Ecto neural progenitor cell (in vitro differentiated cells): ENCODE results near the gene TMX2.

Source experiments
- DNase-seq: peaks from one replicate; pipeline ENCODE4 v3.0.0-alpha.2; 2018; ENCODE audit warnings: low spot score

TMX2 gene

DNA sequence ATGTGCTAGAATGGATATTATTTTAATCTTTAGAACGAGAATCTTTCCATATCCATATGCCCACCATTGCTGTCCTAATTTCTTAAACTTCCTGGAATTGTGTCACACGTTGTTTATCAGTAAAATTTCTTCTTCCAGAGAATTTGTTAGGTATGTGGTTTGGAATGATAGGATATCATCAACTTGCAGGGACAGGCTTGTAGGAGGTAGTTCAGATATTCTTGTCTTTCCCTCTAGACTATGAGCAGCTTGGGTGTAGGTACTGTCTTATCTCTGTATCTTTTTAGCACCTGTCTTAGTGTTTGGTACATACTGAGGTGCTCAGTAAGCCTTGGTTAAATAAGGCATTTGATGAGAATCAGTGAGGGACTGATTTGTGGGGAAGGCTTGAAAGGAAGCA lies 52.6 kb downstream of the TMX2 start:
- no peak for DNase-seq

DNA sequence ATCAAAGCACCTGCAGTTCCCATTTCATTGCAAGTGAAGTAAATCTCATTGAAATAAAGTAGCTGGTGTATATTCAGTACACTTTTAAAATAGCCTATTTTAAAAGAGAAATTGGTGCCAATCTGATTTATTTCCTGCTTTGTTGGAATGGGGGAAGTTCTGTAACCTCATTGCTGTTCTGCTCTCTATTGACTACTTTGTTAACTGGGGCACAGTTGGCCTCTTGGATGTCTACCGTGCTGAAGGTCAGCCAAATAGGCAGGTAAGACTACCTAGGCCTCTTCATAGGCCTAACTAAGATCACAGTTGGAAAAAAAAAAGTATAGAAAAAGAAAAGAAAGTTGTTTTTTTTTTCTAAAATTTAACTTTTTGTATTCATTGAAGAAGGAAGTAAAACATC lies 58.4 kb downstream of the TMX2 start:
- no peak for DNase-seq

DNA sequence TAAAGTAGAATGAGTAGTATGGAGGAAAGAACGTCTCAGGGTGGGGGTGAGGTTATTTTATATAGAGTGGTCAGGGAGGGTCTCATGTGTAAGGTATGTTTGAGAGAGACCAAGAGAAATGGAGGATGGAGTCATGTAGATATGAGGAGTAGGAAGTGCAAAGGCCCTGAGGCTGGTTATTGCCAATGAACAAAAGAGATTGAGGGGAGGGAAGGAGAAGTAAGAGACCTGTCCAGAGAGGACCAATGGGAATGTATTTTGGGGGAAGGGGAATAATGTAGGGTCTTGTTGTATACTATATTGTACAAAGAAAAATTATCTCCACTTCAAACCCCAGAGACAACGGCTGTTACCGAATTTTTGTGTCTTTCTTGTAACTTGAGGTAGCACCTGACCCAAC lies 59.0 kb downstream of the TMX2 start:
- no peak for DNase-seq

DNA sequence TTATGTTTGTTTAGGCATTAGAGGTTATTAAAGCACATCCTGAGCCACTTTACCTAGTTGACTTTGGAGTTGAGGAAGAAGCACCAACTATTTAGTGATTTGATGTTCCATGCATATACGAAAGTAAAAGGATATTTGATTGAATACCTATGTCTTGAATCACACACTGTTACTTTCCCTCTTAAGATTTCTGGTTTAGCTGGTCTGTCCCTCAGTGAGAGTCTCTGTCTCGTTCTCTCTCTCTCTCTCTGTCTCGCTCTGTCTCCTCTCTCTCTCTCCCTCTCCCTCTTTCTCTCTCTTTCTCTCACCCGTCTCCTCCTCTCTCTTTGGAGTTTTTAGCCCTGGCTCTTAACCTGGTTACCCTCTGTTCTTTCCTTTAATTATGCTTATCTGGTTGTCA lies 60.2 kb downstream of the TMX2 start:
- no peak for DNase-seq

DNA sequence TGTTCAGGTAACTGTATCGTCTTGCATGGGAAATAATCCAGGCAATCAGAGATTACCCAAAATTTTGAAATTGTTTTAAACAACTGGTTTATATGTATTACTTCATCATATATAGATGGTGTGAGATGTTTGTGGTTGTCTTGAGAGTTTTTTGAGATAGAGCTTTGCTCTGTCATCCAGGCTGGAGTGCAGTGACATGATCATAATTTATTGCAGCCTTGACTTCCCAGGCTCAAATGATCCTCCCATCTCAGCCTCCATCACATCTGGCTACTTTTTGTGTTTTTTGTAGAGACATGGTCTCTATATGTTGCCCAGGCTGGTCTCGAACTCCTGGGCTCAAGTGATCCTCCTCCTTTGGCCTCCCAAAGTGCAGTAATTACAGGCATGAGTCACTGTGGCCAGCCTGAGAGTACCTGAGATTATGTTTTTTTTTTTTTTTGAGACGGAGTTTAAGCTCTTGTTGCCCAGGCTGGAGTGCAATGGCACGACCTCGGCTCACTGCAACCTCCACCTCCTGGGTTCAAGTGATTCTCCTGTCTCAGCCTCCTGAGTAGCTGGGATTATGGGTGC lies 60.7 kb downstream of the TMX2 start:
- no peak for DNase-seq

DNA sequence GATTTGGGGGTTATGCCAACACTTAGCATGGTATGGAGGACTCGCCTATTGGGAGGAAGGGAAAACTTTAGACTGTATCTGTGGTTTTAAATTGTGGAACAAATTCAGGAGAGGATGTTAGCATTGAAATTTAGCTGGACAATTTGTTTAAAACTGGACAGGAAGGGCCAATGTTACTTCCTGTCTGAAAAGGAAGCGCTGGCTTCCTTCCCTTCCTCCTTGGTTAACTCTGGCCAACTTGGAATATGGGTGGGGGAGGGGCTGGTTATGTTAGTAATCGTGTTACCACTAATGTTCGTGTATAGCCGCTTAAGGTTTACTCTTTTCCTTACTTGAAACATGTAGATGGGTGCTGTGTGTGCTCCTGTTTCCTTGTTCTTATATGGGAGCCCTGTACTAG lies 63.1 kb downstream of the TMX2 start:
- DNase-seq: no peak

DNA sequence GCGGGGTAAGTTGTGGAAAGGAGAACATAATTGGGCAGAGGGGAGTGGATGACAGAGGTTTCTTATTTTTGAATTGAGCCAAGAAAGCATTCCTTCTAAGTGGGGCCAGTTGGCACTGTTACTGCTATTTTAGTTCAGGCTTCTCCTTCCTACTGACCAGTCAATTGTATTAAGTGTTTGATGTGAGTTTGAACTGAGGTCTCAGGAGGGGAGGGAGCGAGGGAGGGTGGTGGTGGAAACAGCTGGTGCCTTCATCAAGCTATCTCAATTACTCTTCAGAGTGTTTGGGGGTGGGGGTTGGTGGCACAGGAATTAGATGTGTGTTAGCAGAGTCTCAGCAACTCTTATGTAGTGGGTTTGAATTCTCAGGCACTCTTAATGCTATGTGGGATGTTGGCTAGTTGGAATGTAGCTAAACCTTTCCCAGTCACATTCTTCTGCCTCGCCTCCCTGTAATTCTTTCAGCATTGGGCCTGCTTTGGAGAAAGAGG lies 63.7 kb downstream of the TMX2 start:
- DNase-seq: no peak

DNA sequence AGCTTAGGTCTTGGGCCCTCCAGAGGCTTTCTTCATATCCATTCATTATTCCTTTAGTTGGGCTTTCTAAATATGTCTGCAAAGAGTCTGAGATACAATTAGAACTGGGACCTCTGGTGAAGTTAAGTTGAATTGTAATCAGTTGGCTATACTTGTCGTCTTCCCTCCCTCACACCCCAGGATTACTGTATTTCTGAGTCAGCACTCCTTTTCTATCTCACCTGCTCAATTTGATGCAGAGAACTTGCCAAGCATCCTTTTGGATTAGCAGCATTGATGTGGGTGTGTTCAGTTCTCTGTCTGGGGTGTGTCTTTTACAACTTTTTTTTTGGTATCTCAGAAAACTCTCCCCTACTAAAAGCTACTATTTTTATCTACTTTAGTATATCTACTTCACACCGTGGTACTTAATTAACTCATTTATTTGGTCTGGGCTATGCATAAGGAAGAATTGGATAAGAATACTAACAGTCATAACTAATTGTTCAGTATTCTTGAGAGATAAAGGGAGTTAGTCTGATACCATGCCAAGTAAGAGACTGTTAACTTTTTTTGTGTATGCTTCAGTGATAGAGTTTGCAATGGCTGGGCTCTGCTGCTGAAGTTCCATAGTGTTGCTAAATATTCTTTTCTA lies 64.3 kb downstream of the TMX2 start:
- DNase-seq: no peak

DNA sequence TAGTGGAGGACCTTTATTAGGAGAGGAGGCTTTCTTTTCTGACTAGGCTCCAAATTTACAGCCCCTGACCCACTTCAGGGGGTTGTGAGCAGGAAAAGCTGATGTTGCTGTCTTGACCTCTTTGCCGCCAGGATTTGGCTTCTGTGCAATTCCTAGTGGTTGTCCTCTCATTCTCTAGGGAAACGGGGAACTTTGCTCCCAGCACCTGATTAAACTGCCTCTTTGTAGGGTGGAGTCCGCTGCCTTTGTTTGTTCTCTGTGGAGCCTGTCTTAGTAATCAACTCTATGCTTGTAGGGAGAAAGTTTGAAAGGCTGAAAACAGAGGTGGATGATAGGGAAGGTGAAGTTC lies 65.5 kb downstream of the TMX2 start:
- no peak for DNase-seq

DNA sequence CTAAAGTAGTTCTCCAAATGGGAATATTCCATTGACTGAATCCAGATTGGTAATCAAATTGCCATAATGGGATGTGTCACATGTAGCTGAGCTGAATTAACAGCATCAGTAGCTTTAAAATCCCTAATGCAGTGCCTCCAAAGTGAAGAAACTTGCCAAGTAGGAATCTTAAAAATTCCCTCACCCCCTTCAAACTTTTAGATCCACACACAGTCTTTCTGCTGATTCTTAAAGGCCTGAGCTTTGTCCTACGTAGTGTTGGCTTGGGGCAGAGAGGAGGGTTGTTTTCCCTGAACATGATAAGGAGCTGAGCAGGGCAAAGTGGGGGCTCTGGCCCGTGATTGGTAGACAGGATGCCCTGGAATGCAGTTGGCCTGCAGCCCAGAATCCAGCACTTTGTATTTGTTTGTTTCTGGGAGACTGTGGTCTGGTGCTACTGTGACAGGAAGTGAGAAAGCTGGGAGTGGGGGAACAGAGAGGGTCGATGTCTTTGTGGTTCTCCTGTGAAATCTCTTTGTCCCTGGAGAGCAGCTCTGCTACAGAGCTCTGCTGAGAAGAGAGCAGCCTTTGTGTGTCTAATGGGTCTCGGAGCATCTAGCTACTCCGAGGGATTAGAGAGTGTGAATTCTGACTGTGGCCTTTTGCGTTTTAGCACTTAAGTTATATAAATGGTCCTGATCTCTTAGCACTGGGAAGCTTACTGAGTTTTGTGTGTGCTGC lies 66.1 kb downstream of the TMX2 start:
- DNase-seq: peak; percentile 84

DNA sequence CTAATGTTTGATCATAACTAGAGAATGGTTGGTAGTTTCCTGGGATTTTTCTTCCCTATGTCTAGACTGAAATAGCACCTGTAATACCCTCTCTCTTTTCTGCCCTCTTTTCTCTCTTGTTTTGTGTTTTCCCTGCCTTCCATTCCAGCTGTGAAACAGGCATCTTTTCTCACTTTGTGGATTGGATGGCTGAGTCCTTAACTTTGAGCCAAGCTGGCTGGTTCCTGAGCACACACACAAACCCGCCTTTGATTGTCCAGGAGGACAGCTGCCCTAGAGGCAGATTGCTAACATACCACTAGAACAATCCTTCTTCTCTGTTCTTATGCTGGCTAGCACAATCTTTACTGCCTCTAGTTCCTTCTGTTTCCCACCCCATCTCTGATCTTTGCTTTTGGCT lies 66.9 kb downstream of the TMX2 start:
- DNase-seq: no peak

DNA sequence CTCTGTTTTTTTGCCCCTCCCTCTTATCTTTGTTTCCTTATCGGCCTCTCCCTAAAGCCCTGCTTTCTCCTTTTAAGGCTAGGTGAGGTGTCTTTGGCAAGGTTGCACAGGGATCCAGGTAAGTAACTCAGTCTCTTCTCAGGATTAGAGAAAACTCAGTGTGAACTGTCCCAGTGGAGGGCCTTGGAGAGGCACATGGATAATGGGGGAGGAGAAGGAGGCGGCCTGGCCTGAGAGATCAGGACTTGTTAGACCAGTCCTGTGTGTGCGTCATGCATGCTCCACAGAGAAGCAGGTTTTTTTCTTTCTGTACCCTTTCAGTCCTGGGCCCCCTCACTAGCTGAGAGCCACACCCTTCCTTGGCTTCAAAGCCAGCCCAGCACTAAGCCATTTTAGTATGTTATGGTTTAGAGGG lies 69.1 kb downstream of the TMX2 start:
- peak; percentile 61 for DNase-seq

DNA sequence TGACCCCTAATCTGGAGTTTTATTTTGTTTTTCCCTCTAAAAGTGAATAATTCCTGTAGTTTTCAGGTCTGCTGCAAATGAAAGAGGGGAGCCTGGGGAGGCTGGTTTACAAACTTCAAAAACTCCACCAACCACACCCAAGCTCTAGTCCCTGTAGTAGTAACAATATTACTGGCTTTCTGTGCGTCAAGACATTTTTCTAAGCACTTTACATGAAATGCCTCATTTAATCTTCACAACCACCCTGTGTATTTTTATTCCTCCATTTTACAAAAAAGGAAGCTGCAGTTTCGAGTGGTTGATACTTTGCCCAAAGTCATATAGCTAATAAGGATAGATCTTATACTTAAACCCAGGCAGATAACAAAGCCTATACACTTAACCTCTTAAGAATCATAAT lies 72.7 kb downstream of the TMX2 start:
- no peak for DNase-seq

DNA sequence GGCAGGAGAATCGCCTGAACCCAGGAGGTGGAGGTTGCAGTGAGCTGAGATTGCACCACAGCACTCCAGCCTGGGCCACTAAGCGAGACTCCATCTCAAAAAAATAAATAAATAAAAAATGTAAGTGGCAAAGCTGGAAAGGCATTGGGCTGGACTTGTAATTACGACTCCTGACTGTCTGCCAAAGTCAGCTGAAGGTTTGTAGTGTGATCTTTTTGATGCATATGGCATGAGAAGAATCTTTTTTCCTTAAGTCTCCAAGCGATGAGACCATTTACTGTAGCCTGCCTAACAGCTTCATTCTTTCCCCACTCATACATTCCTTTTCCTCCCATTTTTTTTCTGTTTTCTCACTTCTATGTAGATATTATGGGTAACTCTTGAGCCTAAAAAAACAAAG lies 74.0 kb downstream of the TMX2 start:
- no peak for DNase-seq

DNA sequence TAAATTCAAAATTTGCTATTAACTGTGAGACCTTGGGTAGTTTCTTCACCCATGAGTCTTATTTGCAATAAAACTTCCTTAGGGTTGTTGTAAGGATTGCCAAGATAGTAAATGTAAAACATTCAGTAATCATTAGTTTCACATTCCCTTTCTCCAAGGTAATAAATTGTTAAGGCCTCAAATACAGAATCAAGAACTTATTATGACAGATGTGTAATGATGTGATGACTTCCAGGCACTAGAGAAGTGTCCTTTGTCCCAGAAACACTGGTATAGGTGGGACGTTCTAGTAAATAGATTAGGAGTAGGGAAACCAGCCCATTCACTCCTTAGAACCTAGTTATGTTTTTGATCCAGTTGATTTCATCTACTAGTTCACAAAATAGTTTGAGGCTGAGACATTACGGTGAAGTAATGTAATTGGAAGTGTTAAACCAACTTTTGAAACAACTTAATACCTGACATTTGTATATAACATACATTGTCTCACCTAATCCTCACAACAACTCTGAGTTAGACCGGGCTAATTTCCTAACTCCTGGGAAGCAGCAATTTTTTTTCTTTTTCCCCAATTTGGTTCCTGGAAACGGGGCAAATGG lies 74.7 kb downstream of the TMX2 start:
- DNase-seq: no peak

DNA sequence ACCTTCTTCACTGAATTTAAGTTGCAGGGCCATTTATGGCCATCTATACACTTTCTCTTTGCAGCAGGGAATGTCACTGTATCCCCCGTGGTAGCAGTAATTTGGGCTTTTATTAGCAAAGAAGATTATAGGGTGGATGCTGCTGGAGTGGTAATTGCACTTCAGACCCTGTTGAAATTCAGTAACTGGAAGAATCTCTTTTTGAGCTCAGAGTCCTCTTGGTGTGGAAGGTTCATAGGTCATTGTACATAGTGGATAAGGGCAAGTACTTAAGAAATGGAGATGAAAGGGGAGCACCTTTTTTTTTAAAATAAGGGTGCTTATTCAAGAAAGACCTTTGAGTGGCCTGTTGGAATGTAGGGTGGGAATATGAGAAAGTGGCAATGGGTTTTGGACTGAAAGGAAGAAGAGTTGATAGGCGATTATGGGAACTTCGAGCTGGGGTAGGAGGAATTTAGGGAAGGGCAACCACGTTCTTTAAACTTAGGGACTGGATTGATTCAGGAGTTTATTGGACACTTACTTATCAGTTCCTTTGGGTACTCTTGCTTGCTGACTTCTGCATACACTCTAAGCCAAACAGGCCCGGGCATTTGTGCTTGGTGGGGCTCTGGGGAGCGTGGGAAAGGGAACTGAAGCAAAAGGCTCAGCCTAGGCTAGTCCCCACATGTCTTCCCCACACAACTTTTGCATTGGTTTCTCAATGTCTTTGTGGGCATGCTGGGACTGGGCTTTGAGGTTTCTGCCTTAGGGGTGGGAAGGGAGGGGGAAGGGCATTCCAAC lies 75.7 kb downstream of the TMX2 start:
- peak; percentile 56 for DNase-seq

DNA sequence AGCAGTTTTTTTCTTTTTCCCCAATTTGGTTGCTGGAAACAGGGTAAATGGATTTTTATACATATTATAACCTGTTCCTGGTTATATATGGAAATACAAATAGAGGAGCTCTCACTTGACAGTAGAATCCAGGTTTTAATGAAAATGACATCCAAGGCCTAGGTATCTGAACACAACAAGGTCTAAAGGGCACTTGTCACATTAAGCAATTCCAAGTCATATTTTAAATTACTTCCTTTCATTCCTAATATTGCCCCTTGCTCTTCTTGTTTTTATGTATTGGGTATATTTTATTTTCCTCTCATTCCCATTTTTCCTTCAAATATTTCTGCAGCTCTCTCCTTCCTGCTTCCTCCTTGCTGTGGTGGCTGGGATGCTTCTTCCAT lies 76.3 kb downstream of the TMX2 start:
- DNase-seq: no peak
